ENCODE data around the gene FAM111A.

The FAM111A gene

DNA sequence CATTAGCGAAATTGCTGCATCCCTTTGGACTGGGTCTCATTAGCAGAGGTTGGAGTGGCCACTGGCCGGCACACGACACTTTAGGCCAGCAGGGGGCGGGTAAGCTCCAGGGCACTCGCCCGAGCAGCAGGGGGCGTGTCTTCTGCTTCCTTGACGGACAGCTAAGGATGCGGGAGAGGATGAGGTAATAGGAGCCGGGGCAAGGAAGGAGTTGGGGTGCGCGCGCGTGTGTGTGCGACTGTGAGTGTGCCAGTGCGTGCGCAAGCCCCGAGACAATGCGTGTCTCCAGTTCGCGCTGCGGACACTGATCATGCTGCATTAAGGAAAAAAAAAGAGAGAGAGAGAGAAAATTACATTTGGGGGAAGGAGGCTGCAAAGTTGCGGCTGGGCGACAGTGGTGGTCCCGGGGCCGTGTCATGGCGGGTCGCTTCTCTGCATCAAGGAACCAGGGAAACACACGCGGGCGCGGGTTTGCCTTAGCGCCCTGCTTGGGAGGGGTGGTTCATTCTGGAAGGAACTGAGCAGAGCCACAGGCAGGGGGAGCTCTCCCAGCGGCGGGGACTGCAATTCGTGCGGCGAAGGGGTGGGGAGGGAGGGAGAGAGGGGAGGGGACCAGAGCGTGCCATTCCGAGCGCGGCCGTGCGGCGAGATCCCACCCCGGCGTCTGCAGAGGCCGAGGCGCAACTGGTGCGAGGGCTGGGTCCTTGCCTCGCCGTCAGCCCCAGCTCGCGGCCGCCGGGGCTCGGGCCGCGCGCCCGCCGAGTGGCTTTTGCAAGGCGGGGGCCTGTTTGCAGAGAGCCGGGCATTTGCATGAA lies 29.1 kb downstream of the FAM111A start, which contains the start of gene DTX4 (continued):
- TF ChIP-seq, protein P1, sequence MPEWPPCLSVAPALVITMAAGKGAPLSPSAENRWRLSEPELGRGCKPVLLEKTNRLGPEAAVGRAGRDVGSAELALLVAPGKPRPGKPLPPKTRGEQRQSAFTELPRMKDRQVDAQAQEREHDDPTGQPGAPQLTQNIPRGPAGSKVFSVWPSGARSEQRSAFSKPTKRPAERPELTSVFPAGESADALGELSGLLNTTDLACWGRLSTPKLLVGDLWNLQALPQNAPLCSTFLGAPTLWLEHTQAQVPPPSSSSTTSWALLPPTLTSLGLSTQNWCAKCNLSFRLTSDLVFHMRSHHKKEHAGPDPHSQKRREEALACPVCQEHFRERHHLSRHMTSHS (tag by site-specific recombination; IDR thresholded peaks at IDR 0.05) = no peak
- TF ChIP-seq ZNF610 (tag by site-specific recombination; IDR thresholded peaks at IDR 0.05; ENCODE audit: borderline replicate concordance) (no peak), OSR2 (tag by site-specific recombination; IDR thresholded peaks at IDR 0.05) (no peak), ZFP41 (tag by site-specific recombination; IDR thresholded peaks at IDR 0.05; ENCODE audit: borderline replicate concordance) (no peak), ZNF664 (tag by site-specific recombination; IDR thresholded peaks at IDR 0.05) (no peak), ZNF658 (tag by site-specific recombination; IDR thresholded peaks at IDR 0.05) (no peak), TCF7L2 (IDR thresholded peaks at IDR 0.05; ENCODE audit: borderline replicate concordance, low read depth, low read length) (no peak), ZNF140 (tag by site-specific recombination; IDR thresholded peaks at IDR 0.05) (no peak), ZNF37A (tag by site-specific recombination; IDR thresholded peaks at IDR 0.05) (no peak), ZNF654 (tag by site-specific recombination; IDR thresholded peaks at IDR 0.05; ENCODE audit: low read depth) (peak; percentile 81), YY1 (tag by site-specific recombination; IDR thresholded peaks at IDR 0.05) (peak; percentile 56; the same call in 1 of the 2 replicates), SP2 (tag by site-specific recombination; IDR thresholded peaks at IDR 0.05) (peak; percentile 53), ZNF843 (tag by site-specific recombination; IDR thresholded peaks at IDR 0.05) (no peak), BCL11A (tag by site-specific recombination; IDR thresholded peaks at IDR 0.05; ENCODE audit: low read depth) (no peak), ZNF274 (IDR thresholded peaks at IDR 0.05; ENCODE audit: low read length) (no peak), ZNF274 (tag by site-specific recombination; IDR thresholded peaks at IDR 0.05; ENCODE audit: borderline replicate concordance) (no peak), ZNF266 (tag by site-specific recombination; IDR thresholded peaks at IDR 0.05; ENCODE audit: low read depth) (no peak), SETDB1 (IDR thresholded peaks at IDR 0.05; ENCODE audit: insufficient read length, low read length) (no peak), ZNF24 (tag by site-specific recombination; IDR thresholded peaks at IDR 0.05) (no peak)
- TF ChIP-seq, protein P2, sequence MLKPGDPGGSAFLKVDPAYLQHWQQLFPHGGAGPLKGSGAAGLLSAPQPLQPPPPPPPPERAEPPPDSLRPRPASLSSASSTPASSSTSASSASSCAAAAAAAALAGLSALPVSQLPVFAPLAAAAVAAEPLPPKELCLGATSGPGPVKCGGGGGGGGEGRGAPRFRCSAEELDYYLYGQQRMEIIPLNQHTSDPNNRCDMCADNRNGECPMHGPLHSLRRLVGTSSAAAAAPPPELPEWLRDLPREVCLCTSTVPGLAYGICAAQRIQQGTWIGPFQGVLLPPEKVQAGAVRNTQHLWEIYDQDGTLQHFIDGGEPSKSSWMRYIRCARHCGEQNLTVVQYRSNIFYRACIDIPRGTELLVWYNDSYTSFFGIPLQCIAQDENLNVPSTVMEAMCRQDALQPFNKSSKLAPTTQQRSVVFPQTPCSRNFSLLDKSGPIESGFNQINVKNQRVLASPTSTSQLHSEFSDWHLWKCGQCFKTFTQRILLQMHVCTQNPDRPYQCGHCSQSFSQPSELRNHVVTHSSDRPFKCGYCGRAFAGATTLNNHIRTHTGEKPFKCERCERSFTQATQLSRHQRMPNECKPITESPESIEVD (tag by site-specific recombination; IDR thresholded peaks at IDR 0.05) = no peak
- TF ChIP-seq, protein P3, sequence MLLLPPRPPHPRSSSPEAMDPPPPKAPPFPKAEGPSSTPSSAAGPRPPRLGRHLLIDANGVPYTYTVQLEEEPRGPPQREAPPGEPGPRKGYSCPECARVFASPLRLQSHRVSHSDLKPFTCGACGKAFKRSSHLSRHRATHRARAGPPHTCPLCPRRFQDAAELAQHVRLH (tag by site-specific recombination; IDR thresholded peaks at IDR 0.05) = no peak
- TF ChIP-seq, protein P4, sequence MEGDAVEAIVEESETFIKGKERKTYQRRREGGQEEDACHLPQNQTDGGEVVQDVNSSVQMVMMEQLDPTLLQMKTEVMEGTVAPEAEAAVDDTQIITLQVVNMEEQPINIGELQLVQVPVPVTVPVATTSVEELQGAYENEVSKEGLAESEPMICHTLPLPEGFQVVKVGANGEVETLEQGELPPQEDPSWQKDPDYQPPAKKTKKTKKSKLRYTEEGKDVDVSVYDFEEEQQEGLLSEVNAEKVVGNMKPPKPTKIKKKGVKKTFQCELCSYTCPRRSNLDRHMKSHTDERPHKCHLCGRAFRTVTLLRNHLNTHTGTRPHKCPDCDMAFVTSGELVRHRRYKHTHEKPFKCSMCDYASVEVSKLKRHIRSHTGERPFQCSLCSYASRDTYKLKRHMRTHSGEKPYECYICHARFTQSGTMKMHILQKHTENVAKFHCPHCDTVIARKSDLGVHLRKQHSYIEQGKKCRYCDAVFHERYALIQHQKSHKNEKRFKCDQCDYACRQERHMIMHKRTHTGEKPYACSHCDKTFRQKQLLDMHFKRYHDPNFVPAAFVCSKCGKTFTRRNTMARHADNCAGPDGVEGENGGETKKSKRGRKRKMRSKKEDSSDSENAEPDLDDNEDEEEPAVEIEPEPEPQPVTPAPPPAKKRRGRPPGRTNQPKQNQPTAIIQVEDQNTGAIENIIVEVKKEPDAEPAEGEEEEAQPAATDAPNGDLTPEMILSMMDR (tag by site-specific recombination; IDR thresholded peaks at IDR 0.05) = peak; percentile 90
- TF ChIP-seq, protein P5, sequence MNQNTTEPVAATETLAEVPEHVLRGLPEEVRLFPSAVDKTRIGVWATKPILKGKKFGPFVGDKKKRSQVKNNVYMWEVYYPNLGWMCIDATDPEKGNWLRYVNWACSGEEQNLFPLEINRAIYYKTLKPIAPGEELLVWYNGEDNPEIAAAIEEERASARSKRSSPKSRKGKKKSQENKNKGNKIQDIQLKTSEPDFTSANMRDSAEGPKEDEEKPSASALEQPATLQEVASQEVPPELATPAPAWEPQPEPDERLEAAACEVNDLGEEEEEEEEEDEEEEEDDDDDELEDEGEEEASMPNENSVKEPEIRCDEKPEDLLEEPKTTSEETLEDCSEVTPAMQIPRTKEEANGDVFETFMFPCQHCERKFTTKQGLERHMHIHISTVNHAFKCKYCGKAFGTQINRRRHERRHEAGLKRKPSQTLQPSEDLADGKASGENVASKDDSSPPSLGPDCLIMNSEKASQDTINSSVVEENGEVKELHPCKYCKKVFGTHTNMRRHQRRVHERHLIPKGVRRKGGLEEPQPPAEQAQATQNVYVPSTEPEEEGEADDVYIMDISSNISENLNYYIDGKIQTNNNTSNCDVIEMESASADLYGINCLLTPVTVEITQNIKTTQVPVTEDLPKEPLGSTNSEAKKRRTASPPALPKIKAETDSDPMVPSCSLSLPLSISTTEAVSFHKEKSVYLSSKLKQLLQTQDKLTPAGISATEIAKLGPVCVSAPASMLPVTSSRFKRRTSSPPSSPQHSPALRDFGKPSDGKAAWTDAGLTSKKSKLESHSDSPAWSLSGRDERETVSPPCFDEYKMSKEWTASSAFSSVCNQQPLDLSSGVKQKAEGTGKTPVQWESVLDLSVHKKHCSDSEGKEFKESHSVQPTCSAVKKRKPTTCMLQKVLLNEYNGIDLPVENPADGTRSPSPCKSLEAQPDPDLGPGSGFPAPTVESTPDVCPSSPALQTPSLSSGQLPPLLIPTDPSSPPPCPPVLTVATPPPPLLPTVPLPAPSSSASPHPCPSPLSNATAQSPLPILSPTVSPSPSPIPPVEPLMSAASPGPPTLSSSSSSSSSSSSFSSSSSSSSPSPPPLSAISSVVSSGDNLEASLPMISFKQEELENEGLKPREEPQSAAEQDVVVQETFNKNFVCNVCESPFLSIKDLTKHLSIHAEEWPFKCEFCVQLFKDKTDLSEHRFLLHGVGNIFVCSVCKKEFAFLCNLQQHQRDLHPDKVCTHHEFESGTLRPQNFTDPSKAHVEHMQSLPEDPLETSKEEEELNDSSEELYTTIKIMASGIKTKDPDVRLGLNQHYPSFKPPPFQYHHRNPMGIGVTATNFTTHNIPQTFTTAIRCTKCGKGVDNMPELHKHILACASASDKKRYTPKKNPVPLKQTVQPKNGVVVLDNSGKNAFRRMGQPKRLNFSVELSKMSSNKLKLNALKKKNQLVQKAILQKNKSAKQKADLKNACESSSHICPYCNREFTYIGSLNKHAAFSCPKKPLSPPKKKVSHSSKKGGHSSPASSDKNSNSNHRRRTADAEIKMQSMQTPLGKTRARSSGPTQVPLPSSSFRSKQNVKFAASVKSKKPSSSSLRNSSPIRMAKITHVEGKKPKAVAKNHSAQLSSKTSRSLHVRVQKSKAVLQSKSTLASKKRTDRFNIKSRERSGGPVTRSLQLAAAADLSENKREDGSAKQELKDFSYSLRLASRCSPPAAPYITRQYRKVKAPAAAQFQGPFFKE (tag by site-specific recombination; IDR thresholded peaks at IDR 0.05; ENCODE audit: borderline replicate concordance) = no peak
- TF ChIP-seq, protein P6, sequence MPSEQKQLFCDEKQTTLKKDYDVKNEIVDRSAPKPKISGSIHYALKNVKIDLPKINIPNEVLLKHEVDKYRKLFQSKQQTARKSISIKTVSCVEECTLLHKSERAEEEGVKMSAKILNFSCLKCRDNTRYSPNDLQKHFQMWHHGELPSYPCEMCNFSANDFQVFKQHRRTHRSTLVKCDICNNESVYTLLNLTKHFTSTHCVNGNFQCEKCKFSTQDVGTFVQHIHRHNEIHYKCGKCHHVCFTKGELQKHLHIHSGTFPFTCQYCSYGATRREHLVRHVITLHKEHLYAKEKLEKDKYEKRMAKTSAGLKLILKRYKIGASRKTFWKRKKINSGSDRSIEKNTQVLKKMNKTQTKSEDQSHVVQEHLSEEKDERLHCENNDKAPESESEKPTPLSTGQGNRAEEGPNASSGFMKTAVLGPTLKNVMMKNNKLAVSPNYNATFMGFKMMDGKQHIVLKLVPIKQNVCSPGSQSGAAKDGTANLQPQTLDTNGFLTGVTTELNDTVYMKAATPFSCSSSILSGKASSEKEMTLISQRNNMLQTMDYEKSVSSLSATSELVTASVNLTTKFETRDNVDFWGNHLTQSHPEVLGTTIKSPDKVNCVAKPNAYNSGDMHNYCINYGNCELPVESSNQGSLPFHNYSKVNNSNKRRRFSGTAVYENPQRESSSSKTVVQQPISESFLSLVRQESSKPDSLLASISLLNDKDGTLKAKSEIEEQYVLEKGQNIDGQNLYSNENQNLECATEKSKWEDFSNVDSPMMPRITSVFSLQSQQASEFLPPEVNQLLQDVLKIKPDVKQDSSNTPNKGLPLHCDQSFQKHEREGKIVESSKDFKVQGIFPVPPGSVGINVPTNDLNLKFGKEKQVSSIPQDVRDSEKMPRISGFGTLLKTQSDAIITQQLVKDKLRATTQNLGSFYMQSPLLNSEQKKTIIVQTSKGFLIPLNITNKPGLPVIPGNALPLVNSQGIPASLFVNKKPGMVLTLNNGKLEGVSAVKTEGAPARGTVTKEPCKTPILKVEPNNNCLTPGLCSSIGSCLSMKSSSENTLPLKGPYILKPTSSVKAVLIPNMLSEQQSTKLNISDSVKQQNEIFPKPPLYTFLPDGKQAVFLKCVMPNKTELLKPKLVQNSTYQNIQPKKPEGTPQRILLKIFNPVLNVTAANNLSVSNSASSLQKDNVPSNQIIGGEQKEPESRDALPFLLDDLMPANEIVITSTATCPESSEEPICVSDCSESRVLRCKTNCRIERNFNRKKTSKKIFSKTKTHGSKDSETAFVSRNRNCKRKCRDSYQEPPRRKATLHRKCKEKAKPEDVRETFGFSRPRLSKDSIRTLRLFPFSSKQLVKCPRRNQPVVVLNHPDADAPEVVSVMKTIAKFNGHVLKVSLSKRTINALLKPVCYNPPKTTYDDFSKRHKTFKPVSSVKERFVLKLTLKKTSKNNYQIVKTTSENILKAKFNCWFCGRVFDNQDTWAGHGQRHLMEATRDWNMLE (tag by site-specific recombination; conservative IDR thresholded peaks at IDR 0.05; ENCODE audit: low read depth) = no peak
